Heart left ventricle (tissue), 16 donors: ENCODE results near the gene LEMD3. TPM values are rescaled to one million over a fixed set of nuclear protein-coding genes. Genes with fewer than 3 reads are reported as not detected.
"Not testable (repeated sequence)": the region's sequence is repeated elsewhere in the genome, so short reads cannot be mapped to it uniquely, and the experiment has no call there.

Experiments
- ATAC-seq, 4 donors: fragments of 200-7000 bp; cut with Tn5 transposase; one replicate each; pipeline ENCODE4 v1.9.1; 2020 to 2022; ENCODE audit warnings: moderate library complexity in 4 of 4, mild to moderate bottlenecking in 3 of 4, moderate number of reproducible peaks in 1 of 4
- DNase-seq, 5 donors: peaks; one replicate each; pipeline ENCODE4 v3.0.0-alpha.2; 2020
- H3K27ac ChIP-seq, 12 donors: fragments of 200-600 bp; sonication (generic) in 4 of 12; one replicate each; pipeline versions ENCODE4 v1.5.0 to v1.8.0; 2016 to 2022; ENCODE audit warnings: mild to moderate bottlenecking in 2 of 12
- H3K27me3 ChIP-seq, 9 donors: fragments of 200-600 bp; sonication (generic) in 2 of 9; one replicate each; pipeline versions ENCODE4 v1.5.1 to v1.8.0; 2016 to 2022; ENCODE audit warnings: mild to moderate bottlenecking in 3 of 9
- H3K36me3 ChIP-seq, 9 donors: fragments of 200-600 bp; sonication (generic) in 2 of 9; one replicate each; pipeline versions ENCODE4 v1.5.0 to v1.8.0; 2018 to 2022; ENCODE audit warnings: mild to moderate bottlenecking in 2 of 9
- H3K4me1 ChIP-seq, 12 donors: fragments of 200-600 bp; sonication (generic) in 4 of 12; one replicate each; pipeline versions ENCODE4 v1.5.0 to v1.8.0; 2016 to 2022; ENCODE audit warnings: mild to moderate bottlenecking in 3 of 12
- H3K4me3 ChIP-seq, 12 donors: fragments of 200-600 bp; sonication (generic) in 4 of 12; one replicate each; pipeline versions ENCODE4 v1.5.0 to v1.8.0; 2017 to 2022; ENCODE audit warnings: mild to moderate bottlenecking in 9 of 12, moderate library complexity in 4 of 12
- H3K9me3 ChIP-seq, 12 donors: fragments of 200-600 bp; sonication (generic) in 4 of 12; one replicate each; pipeline versions ENCODE4 v1.5.0 to v1.8.0; 2016 to 2022; ENCODE audit warnings: mild to moderate bottlenecking in 1 of 12
- POLR2A ChIP-seq, 2 donors: fragments of 450-650 bp; IDR thresholded peaks; one replicate each; pipeline ENCODE4 v1.6.1; 2017; ENCODE audit warnings: antibody characterized with exemption in 2 of 2, mild to moderate bottlenecking in 2 of 2, moderate library complexity in 2 of 2
- WGBS, 4 donors: extraction: QIAGEN DNeasy Blood & Tissue Kit in 2 of 4; methylation state at CpG; one replicate each; pipeline versions ENCODE4 v1.1.5 to v1.1.7; 2013 to 2018; 5-methylcytosine and 5-hydroxymethylcytosine counted together
- intact Hi-C, 10 donors: fragments of 100-400 bp; cut with DNase I; formaldehyde crosslinking; loops; one replicate each; pipeline versions ENCODE4 v1.11.1 to v1.14.2; 2022
- polyA plus RNA-seq, 2 donors: library from polyadenylated mRNA; stranded (reverse); fragments of 200-250 nt; gene quantifications; one replicate each; pipeline ENCODE4 v1.2.3, GENCODE V29; 2013
- total RNA-seq, 9 donors: library from RNA; depleted of rRNA in 2 of 9; stranded (reverse); fragments of >200 nt in 2 of 9; fragmentation: NEBNext Ultra II Directional in 3 of 9; extraction: Animal tissue kit (Norgen Biotek cat#: 25700) in 3 of 9; gene quantifications; one replicate each; pipeline versions ENCODE4 v1.1.0 to v1.2.4, GENCODE V29; 2016 to 2023
- TF ChIP-seq, protein P1 (sequence below), 12 donors: fragments of 200-600 bp; sonication (generic) in 4 of 12; IDR thresholded peaks; one replicate each; pipeline versions ENCODE4 v1.5.0 to v1.8.0; 2018 to 2022; ENCODE audit warnings: antibody characterized with exemption in 12 of 12, mild to moderate bottlenecking in 5 of 12
- donor health status: ischemic (EF 13 %, LVEDD 7.1; RV severe dilation, severe dysfunction).
- donor health status: healthy with polysubstance abuse.
- donor health status: DM: no; HTN: yes; CAD: no.
- donor health status: DM: no; HTN: no; CAD: no.
- donor health status: ischemic (EF 25% LVEDD 6.9; RV normal size, moderate dysfunction).
- donor health status: ischemic (EF 25% LVEDD 5.7; RV mildly dilated, moderate dysfunction).
- donor health status: healthy.
- donor health status: DM: yes; HTN: yes; CAD: no.
- donor health status: ischemic (EF 35%, LVEDD 5.7; RV mildly dilated, moderate dysfunction).
- donor health status: nonischemic (EF 11% LVEDD 7.7; RV severe dilation, severe dysfunction).
- donor health status: DM: yes; HTN: yes; CAD: no.
- donor health status: PGD.
- donor health status: ischemic (EF 29% LVEDD 5.4; RV normal size, mild dysfunction).
- donor health status: nonischemic (EF 23%, LVEDD 6.1; RV moderate dilation, normal function).

LEMD3 gene
- total and polyA plus RNA-seq, 11 donors, result 4.9 to 19.9 (median 12.9) TPM

GRCh38 chr12:65279369-65280112, 110.2 kb downstream of the LEMD3 start:
- H3K27ac ChIP-seq, result peak overlapping the region; percentile 88 to 98 (median 95)
- WGBS, 4 donors, result 5 to 10% (median 8%) methylated on average over 13 to 23 of the region's 23 CpGs
- DNase-seq (peak in 1 of 5 donors; percentile 50), ATAC-seq (peak in 1 of 4 donors; percentile 82)
- no peak for TF ChIP-seq POLR2A (IDR thresholded peaks at IDR 0.05)
- TF ChIP-seq, protein P1, sequence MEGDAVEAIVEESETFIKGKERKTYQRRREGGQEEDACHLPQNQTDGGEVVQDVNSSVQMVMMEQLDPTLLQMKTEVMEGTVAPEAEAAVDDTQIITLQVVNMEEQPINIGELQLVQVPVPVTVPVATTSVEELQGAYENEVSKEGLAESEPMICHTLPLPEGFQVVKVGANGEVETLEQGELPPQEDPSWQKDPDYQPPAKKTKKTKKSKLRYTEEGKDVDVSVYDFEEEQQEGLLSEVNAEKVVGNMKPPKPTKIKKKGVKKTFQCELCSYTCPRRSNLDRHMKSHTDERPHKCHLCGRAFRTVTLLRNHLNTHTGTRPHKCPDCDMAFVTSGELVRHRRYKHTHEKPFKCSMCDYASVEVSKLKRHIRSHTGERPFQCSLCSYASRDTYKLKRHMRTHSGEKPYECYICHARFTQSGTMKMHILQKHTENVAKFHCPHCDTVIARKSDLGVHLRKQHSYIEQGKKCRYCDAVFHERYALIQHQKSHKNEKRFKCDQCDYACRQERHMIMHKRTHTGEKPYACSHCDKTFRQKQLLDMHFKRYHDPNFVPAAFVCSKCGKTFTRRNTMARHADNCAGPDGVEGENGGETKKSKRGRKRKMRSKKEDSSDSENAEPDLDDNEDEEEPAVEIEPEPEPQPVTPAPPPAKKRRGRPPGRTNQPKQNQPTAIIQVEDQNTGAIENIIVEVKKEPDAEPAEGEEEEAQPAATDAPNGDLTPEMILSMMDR (IDR thresholded peaks at IDR 0.05), result no peak
- peaks cover 0 to 45% (median 26%) of the 10 kb centered on the region in 12 donors for H3K4me1 ChIP-seq
- intact Hi-C loops, result no loop called here
- no peaks in the 10 kb centered on the region for H3K9me3 ChIP-seq
- peaks cover 0 to 7% (median 0%) of the 10 kb centered on the region in 9 donors for H3K27me3 ChIP-seq
- H3K4me3 ChIP-seq, result peak overlapping the region; percentile 78 to 98 (median 88)
- H3K36me3 ChIP-seq, result peaks cover 0 to 8% (median 0%) of the 10 kb centered on the region in 9 donors

DNA sequence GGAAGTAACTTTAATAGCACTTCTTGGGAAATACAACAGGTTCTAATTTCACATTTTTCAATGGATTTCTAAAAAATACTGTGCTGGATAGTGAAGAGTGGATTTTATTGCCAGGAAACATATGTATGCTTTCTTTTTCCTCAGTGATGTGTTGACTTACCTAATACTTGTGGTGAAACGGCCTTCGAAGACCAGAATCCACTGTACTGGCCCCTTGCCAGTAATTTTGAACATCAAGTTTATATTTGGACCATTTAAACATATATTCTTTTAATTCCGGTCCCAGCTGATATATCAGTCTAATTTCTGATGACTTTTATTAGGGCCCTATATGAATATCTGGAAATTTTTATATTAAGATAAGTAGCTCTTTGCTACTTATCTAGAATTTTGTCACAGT, 110.9 kb downstream of the LEMD3 start:
- TF ChIP-seq, protein P1 (IDR thresholded peaks at IDR 0.05), result no peak
- TF ChIP-seq POLR2A (IDR thresholded peaks at IDR 0.05), result no peak
- H3K4me3 ChIP-seq, result peak overlapping the region in 9 of 12 donors; percentile 3 to 91 (median 85)
- no peaks in the 10 kb centered on the region for H3K9me3 ChIP-seq
- ATAC-seq (no peak), DNase-seq (no peak)
- peak overlapping the region in 1 of 12 donors; percentile 7 for H3K27ac ChIP-seq
- peaks cover 0 to 15% (median 3%) of the 10 kb centered on the region in 9 donors for H3K36me3 ChIP-seq
- H3K27me3 ChIP-seq, result peaks cover 0 to 7% (median 0%) of the 10 kb centered on the region in 9 donors
- intact Hi-C loops, result no loop called here
- 22 to 31% (median 29%) methylated on average over 3 of the region's 3 CpGs for WGBS, 4 donors
- peaks cover 0 to 48% (median 29%) of the 10 kb centered on the region in 12 donors for H3K4me1 ChIP-seq

- ATAC-seq (no peak), DNase-seq (no peak)
- H3K36me3 ChIP-seq, result peaks cover 0 to 20% (median 3%) of the 10 kb centered on the region in 9 donors
- H3K9me3 ChIP-seq, result no peaks in the 10 kb centered on the region
- H3K4me1 ChIP-seq, result peaks cover 0 to 47% (median 28%) of the 10 kb centered on the region in 12 donors
- no peak for TF ChIP-seq POLR2A (IDR thresholded peaks at IDR 0.05)
- H3K27ac ChIP-seq, result no peak overlapping the region
- no peak overlapping the region for H3K4me3 ChIP-seq
- H3K27me3 ChIP-seq, result peaks cover 0 to 7% (median 0%) of the 10 kb centered on the region in 9 donors
- WGBS, 4 donors, result 52 to 56% (median 55%) methylated on average over 1 of the region's 1 CpG
- intact Hi-C loops, result no loop called here
These were observed 113.5 kb downstream of the LEMD3 start for GRCh38 chr12:65282840-65283239.

- Histone ChIP-seq H3K4me1 (peaks cover 0 to 38% (median 16%) of the 10 kb centered on the region in 12 donors), H3K36me3 (peaks cover 0 to 20% (median 3%) of the 10 kb centered on the region in 9 donors)
- WGBS, 4 donors, result 95 to 96% (median 95%) methylated on average over 7 of the region's 7 CpGs
- intact Hi-C loops, H3K27me3 ChIP-seq, H3K4me3 ChIP-seq, ATAC-seq, H3K9me3 ChIP-seq, DNase-seq, H3K27ac ChIP-seq: not testable (repeated sequence)
These were observed 116.1 kb downstream of the LEMD3 start for GRCh38 chr12:65285532-65285931.

GRCh38 chr12:65287426-65287825, 118.0 kb downstream of the LEMD3 start:
- intact Hi-C loops, result no loop called here
- H3K27me3 ChIP-seq, result no peaks in the 10 kb centered on the region
- H3K4me3 ChIP-seq, result no peak overlapping the region
- DNase-seq (no peak), ATAC-seq (no peak)
- no peak overlapping the region for H3K27ac ChIP-seq
- peaks cover 0 to 20% (median 3%) of the 10 kb centered on the region in 9 donors for H3K36me3 ChIP-seq
- no peaks in the 10 kb centered on the region for H3K9me3 ChIP-seq
- 90 to 93% (median 91%) methylated on average over 2 of the region's 2 CpGs for WGBS, 4 donors
- TF ChIP-seq, protein P1 (IDR thresholded peaks at IDR 0.05), result no peak
- no peak for TF ChIP-seq POLR2A (IDR thresholded peaks at IDR 0.05)
- H3K4me1 ChIP-seq, result peaks cover 0 to 38% (median 10%) of the 10 kb centered on the region in 12 donors
